GM19240 (cell line): ENCODE data around the gene ISX.
A peak's percentile ranks its signal among the peaks of the same experiment; 100 is the strongest.

Experiments
- DNase-seq: peaks from one replicate; pipeline ENCODE4 v3.0.0; 2011; ENCODE audit warnings: low spot score; ENCODE audit not compliant: insufficient read length

Gene ISX

GRCh38 chr22:35109616-35110015 lies 43.7 kb downstream of the ISX start:
- DNase-seq: no peak

DNA sequence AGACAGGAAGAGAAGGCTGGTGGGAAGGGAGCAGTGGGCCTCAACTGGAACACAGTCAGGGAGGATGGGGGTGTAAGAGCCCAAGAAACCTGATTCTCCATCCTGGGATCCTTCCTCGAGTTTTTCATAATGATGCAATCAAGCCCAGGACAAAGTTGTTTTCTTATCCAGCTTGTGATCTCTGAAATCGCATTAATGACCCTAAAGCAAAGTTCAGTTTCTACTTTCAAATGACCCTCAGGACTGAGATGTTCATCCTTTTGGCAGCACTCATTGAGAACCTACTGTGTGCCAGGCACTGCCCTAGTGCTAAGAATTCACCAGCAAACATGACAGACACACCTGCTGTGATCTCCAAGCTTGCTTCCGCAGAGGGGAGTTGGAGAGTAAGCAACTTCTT lies 45.3 kb downstream of the ISX start:
- no peak for DNase-seq

DNA sequence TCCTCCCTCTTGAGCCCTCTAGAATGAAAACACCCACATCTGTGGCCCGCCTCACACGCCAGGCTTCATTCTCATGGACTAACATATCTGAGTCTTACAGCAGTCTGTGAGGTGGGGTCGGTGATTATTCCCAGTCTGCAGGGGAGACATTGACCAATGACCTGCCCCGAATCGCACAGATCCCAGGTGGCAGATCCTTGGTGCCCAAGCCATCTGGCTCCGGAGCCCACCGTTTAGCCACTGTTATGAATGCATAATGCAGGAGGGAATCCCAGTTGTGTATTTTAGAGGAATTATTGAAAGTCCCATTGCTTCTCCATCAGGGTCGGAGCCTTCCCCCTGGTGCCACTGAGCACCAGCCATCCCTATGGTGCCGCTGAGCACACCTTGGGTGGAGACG lies 47.4 kb downstream of the ISX start:
- no peak for DNase-seq

DNA sequence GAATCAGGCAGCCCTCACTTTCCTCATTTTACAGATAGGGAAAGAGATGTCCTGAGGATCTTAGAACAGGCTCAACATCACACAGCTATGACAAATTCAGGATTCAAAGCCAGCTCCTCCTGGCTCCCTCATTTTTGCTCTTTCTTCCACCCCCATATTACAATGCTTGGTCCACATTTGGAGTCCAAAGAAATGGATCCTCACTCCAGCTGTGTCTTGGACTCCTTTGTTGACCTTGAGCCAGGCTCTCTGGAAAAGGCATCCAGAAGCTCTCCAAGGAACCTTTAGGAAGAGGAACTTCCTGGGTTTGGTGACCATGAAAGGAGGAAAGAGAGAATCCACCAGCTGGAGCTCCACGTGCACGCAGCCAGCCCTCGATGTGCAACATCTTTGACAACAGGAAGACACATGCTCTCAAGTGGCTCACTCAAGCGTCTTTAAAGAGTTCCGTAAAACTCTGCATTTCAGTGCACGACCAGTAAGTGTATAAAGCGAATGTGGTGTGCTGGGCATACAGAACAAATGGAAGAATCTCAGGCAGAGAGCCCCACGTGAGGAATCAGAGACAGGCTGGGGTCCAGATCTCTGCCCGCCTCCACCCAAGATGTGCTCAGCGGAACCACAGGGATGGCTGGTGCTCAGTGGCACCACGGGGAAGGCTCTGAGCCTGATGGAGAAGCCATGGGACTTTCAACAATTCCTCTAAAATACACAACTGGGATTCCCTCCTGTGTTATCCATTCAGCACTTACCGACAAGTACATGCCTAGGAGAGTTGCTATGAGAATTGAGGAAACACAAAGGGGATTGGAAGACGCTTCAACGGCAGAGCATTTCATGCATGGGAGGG lies 48.4 kb downstream of the ISX start:
- DNase-seq: no peak

DNA sequence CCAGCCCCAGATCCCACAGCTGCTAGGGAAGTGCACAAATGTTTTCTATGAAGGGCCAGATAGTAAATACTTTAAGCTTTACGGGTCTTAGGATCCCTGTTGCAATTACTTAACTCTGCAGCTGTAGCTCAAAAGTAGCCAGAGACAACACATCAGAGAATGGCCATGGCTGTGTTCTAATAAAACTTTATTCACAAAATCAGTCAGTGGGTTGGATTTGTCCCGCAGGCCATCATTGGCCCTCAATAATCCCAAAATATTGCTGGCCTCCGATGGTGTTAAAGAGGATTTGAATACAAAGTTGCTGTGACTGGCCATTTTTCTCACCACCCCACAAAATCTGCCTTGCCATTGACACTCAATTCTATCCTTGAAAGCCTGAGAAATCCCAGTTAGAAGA lies 49.6 kb downstream of the ISX start:
- no peak for DNase-seq

- no peak for DNase-seq
Measured at GRCh38 chr22:35116269-35116668, 50.3 kb downstream of the ISX start.

- DNase-seq: no peak
Measured at GRCh38 chr22:35116817-35117216, 50.9 kb downstream of the ISX start.

GRCh38 chr22:35119494-35119893 lies 53.5 kb downstream of the ISX start:
- no peak for DNase-seq

DNA sequence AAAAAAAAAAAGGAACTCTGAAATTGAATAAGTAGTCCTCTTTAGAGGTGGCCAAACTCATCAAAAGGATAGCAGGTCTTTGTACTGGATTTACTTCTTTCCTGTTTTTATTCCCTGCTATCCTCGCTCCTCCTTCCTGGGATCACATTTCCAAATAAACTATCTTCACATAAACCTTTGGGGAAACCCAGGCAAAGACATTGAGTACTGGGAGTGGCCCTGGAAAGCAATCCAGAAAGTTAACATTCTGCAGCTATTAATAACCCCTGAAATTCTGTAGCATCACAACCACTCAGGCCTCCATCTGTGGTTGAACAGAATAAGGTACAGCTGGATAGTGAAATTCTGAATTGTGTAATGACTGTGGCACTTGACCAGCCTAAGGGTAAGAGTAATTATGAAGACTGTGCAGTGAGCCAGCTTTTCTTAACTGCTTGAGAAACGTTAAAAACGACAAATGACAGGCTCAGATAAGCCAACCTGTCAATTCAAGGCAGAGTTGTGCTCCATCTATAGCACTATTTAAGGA lies 58.8 kb downstream of the ISX start:
- no peak for DNase-seq

- DNase-seq: peak; percentile 38
Measured at GRCh38 chr22:35126993-35127392, 61.0 kb downstream of the ISX start.

GRCh38 chr22:35128637-35129036 lies 62.7 kb downstream of the ISX start:
- DNase-seq: no peak

DNA sequence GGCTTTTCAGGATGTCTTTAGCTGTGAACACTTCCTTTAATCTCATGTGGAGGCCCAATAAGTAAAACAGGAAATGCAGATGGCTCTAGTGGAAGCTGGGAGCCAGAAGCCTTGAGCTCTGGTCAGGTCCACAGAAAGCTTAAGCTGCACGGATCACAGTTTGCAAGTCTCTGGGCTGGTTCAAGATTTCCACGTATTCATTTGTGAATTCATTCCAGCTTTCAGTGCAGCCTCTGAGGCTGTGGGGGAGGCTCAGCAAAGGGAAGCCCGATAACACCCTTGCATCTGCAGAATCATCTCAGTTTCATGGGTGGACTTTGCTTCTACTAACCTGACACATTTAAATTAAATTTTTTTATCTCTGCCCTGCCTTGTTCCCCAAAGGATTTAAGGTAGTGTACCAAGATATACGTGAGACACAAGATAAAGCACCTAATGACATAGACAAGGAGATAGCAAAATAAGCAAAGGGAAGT lies 65.6 kb downstream of the ISX start:
- DNase-seq: no peak

DNA sequence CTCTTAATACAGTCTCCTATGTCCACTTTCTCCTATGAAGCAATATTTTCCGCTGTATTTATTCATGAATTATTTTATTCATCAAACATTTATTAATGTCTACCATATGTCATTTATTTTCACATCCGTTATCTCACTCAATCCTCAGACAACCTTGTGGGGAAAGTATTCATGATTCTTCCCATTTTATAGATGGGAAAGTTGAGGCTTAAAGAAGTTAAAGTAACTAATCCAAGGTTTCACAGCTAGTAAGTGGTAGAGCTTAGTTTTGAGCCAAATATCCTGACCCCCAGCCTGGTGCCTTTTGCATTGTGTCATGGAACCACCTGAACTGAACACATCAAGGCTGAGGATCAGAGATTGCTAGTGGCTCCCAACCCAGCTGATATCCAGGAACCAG lies 66.6 kb downstream of the ISX start:
- DNase-seq: no peak

DNA sequence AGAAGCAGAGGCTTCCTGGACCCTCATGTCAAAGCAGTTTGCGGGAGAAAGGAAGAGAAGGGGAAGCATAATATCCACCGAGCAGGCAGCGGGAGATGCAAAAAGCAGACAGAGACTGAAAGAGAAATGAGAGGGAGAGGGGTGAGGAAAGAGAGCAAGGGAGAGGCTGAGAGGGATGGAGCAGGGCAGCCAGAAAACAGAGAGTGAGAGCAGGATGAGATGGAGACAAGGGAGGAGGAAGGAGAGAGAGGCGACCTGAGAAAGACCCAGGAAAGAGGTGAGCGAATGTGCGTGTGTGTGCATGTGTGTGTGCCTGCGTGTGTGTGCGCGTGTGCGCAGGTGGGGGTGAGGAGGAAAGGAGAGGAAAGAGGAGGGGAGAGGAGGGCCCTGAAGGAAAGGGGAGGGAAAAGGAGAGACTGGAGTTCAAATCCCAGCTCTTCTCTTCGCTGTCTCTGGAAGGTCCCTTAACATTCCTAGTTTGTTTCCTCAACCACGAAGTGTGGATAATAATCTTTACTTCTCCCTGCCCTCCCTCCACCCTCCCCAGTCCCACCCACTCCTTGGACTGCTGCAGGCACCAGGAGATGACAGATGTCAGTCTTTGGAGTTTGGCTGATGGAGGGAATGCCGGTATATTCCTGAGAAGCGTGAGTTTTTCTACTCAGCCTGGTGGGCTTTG lies 67.9 kb downstream of the ISX start:
- DNase-seq: no peak

GRCh38 chr22:35134637-35135036 lies 68.7 kb downstream of the ISX start:
- no peak for DNase-seq

- no peak for DNase-seq
Measured at GRCh38 chr22:35135165-35135564, 69.2 kb downstream of the ISX start.
